Measurements from ENCODE around the gene ZSWIM6.

Gene ZSWIM6

GRCh38 chr5:61538722-61539501, 206.9 kb downstream of the ZSWIM6 start:
- no peak for DNase-seq (ENCODE audit: low read depth)

- no peak for DNase-seq (ENCODE audit: low read depth)
Measured at GRCh38 chr5:61549530-61549929, 217.5 kb downstream of the ZSWIM6 start.

DNA sequence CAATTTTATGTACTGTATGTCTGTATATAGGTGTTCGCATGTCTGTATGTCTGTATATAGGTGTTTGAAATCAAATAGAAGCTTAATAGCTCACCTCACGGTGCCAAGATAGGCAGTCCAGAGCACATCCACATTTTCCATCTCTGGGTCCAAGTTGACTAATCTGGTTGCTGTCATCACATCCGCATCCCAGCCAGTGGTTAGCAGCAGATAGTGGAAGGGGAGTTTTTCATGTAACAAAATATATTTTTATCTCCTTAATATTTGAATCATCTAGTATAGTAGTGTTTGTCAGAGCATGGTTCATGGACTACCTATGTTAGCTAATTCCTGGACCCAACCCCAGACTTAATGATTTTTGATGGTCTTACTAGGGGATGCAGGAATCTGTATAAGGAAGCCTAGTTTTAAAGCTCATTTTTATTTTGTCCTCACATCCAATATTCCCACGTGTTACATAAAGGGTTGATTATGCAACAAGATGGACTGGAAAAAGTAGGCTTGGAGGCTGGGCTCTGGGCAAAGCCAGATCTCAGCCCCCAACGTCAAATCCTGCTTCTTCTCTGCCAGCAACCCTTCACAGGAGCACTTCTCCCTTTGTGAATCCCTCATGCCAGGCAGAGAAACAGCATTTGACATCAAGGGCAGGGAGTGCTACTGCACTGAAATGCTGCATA, 219.7 kb downstream of the ZSWIM6 start:
- no peak for DNase-seq (ENCODE audit: low read depth)

DNA sequence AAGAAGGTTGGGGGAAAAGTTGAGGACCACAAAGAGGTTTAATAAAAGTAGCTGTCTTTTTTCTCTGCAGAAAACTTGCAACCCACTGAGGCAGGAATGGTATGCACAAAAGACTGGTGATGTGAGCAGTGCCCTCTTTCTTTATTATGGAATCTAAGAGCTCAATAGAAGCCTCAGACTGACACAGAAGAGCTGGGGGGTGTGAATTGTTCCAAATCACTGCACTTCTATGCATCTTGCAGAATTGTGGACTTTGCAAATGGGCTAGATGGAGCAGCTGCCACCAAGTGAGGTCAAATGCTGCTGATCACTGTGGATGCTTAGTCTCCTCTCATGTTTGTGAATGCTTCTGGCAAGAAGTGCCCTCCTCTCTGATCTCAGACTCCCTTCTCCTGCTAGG, 227.1 kb downstream of the ZSWIM6 start:
- no peak for DNase-seq (ENCODE audit: low read depth)

DNA sequence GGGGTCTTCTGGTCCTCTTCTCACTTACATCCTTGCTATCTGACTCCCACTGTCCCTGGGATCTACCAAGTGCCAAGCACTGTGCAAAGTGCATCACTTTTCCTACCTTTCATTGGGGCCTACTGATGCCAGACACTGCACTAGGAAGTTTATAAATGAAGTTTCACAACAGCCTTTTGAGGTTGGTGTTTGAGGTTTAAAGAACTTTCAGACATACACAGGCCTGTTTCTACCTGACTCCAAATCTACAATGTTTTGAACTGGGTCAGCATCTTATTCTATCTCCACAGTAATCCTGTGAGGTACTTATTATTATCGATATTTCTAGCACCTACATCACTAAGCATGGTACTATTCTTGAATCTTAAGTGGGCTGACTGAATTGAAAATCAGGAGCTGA, 227.7 kb downstream of the ZSWIM6 start:
- no peak for DNase-seq (ENCODE audit: low read depth)

- no peak for DNase-seq (ENCODE audit: low read depth)
Measured at GRCh38 chr5:61563401-61563800, 231.3 kb downstream of the ZSWIM6 start.

DNA sequence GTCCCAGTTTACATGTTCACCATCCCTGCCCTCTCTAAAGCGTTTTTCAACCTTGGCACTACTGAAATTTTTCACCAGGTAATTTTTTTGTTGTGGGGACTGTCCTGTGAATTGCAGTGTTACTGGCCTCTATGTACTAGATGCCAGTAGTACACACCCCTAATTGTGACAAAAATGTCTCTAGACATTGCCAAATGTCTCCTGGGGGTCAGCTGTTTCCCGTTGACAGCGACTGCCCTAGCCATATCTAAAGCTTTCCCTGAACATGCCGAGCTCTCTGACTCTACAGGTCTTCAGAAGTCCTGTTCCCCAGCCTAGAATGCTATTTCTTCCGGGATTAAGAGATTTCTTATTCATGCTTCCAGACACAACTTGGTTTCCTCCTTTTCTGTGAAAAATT, 235.3 kb downstream of the ZSWIM6 start:
- no peak for DNase-seq (ENCODE audit: low read depth)

- DNase-seq (ENCODE audit: low read depth) = no peak
Measured at GRCh38 chr5:61569353-61569752, 237.3 kb downstream of the ZSWIM6 start.

DNA sequence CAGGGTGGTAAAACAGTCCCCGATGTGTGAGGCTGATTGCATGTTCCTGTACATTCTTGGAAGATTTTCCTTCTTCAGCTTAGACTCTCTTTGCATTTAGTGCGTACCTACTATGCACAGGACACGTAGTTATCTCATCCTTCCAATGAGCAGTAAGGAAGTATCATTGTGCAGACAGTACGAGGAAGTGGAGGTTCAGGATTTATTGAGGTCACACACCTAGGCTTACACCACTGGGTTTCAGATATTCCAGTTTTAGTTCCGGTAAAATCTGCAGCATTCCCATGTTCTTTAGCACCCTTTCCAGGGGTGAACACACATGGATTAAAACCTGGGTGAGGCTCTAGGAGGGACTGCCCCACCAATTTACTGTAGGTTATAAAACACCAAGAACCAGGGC, 238.7 kb downstream of the ZSWIM6 start:
- DNase-seq (ENCODE audit: low read depth) = no peak

GRCh38 chr5:61572959-61573358, 240.9 kb downstream of the ZSWIM6 start:
- DNase-seq (ENCODE audit: low read depth) = no peak

DNA sequence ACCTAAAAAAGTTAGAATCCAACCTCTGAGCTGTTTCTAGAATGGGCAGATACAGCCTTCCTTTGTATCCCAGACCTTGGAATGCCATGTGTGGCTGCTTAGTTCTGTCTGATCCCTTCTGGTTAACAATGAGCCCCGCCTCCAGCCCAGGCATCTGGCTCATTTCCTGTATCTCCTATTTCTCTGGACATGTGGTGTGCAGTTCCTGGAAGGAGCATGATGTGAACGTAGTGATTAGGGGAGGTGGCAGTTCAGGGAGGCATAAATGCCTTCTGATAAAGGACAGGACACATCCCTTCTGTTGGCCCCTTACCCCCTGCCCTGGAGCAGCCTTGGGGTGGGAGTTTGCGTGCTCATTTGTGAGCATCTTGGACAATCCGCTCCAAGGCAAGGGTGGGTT, 243.0 kb downstream of the ZSWIM6 start:
- DNase-seq (ENCODE audit: low read depth) = peak; percentile 20

- DNase-seq (ENCODE audit: low read depth) = no peak
Measured at GRCh38 chr5:61575581-61575980, 243.5 kb downstream of the ZSWIM6 start.

DNA sequence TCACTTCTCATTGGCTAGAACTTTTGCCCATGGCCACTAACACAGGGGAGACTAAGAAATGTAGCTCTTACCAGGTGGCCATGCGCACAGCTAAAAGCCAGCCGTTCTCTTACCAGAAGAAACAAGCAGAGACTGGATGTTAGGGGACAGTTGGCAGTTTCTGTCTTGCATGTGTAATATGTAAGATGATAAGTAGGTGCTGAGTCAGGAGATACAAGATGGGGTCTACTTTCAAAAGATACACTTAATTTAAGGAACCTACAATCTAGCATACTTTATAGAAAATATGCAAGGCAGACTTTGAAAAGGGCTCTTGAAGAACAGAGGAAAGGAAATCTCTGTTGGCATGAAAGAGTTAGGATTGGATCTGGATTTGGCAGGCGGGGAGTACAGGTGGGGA, 244.5 kb downstream of the ZSWIM6 start:
- DNase-seq (ENCODE audit: low read depth) = no peak

GRCh38 chr5:61578858-61579503, 246.9 kb downstream of the ZSWIM6 start:
- DNase-seq (ENCODE audit: low read depth) = no peak

- no peak for DNase-seq (ENCODE audit: low read depth)
Measured at GRCh38 chr5:61582205-61582820, 250.3 kb downstream of the ZSWIM6 start.

GRCh38 chr5:61582887-61583286, 250.8 kb downstream of the ZSWIM6 start:
- DNase-seq (ENCODE audit: low read depth) = no peak

GRCh38 chr5:61586096-61587084, 254.3 kb downstream of the ZSWIM6 start:
- no peak for DNase-seq (ENCODE audit: low read depth)

DNA sequence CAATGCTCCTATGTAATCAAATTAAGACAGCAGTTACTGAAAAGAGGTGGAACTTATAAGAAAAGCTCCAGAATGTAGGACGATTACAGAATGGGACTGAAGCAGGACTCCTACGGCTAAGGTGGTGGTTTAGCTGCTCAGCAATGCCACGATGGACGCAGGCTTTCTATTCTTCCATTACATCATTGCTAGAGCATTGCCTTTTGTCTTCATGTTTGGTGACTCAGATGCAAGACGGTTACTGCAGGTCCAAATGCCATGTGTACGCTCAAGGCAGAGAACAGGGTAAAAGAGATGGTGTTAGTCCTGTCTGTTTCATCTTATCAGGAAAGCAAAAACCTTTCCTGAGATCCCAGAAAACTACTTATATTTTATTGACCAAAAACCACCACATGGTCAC, 255.1 kb downstream of the ZSWIM6 start:
- DNase-seq (ENCODE audit: low read depth) = no peak

- DNase-seq (ENCODE audit: low read depth) = no peak
Measured at GRCh38 chr5:61588216-61588615, 256.2 kb downstream of the ZSWIM6 start.

GRCh38 chr5:61589946-61590345, 257.9 kb downstream of the ZSWIM6 start:
- DNase-seq (ENCODE audit: low read depth) = no peak

DNA sequence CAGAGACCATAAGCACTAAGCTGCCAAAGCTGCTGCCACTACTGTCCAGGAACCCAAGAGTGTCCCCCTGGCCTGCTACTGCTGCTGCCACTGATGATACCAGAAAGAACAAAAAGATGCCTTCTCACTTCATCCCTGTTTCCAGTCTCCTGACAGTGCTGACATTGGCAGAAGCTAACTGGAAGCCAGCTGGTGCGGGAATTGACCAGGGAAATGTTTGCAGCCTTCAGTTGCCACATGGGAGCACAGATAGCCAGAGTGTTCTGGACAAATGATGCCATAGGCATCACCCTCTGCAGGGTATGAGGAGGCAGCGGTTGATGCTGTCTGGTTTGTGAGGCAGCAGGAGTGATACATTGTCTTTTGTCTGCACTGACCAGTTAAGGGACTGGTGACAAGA, 258.4 kb downstream of the ZSWIM6 start:
- DNase-seq (ENCODE audit: low read depth) = no peak

- no peak for DNase-seq (ENCODE audit: low read depth)
Measured at GRCh38 chr5:61591859-61592258, 259.8 kb downstream of the ZSWIM6 start.

All from CMK (cell line).